HG03108 (cell line): ENCODE measurements around the gene HAS3.

Experiments used
- ATAC-seq: cut with Tn5 transposase; IDR thresholded peaks from one replicate; pipeline ENCODE4 v1.9.1; 2021; ENCODE audit warnings: moderate library complexity; ENCODE audit not compliant: unreplicated experiment

Gene HAS3

DNA sequence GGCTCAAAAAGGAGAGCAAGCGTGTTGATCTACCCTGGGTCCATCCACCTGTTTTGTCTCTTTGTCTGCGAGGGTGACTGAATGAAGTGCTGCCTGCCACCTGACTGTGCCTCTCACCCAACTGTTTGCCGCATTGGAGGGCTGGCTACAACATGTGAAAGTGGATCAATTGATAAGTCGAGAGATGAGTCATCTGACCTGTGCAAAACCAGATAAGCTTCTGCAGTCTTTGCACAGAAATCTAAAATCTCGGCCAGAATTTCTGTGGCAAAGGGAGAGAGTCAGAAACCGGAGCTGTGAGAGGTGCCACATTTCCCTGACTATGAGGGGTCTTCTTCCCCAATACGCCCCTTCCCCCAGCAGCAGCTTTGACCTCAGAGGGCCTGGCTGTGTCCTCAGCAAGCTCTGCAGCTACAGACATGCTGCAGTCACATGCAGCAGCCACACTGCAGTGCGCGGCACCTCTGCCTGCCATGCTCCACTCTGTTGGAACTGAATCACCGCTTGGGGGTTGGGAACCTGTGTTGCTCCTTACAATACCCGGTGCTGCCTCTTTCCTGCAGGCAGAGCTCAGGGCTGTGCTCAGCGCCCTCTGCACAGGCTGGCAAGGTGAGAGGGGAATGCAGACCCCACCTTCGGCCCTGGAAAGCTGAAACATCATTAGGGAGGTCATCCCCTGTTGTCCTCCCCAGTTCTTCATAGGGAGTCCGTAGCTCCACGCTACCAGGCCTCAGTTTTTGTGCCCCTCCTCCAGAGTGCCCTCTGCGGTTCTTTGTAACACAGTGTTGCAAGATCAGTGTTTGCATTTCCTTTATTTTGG is 16.2 kb upstream of the HAS3 start:
- ATAC-seq, result no peak

DNA sequence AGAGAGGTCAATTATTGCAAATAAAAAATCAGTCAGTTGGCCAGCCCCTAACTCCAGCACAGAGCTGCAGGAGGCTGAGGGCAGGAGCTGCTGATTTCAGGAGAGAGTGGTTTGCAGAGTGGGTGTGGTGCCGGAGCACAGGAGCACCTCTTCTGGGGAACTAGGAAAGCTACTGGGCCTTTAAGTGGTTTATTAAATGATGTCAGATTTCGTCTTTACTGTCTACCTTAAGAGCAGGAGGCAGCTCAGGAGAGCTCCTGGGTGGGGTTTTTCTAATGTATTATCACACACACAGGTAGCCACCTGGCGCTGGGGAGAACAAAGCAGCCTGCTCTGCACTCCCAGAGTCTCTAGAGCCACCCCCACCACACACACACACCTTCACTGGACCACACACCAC is 11.5 kb upstream of the HAS3 start:
- no peak for ATAC-seq

DNA sequence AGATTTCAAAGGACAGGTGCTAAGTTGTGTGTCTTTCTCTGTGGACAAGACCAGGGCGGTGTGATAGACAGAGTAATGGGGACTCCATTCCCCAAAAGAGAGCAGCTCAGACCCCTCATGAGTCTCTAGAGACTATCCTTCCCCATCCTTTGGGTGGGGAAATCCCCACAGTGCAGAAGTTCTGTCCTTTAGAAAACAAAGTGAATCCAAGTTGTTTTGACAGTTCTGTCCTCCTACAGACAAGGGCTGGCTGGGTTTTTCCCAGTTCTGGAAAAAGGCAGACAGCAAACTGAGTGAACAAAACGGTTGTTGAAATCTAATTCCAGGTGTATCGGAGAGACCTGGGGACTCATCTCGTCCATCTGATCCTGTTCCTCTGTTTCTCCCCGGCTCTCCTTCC is 11.0 kb upstream of the HAS3 start:
- no peak for ATAC-seq

DNA sequence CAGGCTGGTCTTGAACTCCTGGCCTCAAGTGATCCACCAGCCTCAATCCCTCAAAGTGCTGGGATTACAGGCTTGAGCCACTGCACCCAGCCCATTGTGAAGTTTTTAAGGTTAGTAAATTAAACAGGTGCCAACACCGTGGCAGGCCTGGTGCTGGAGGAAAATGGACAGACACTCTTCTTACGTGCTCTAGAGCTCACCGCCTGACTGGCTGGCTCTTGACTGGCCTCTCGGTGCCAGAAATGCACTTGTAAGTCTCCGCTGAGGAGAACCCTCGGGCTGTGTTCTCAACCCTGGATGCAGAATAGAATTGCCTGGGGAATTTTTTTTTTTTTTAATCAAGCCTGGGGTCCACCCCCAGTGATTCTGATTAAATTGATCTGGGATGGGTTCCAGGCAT is 10.3 kb upstream of the HAS3 start:
- no peak for ATAC-seq

DNA sequence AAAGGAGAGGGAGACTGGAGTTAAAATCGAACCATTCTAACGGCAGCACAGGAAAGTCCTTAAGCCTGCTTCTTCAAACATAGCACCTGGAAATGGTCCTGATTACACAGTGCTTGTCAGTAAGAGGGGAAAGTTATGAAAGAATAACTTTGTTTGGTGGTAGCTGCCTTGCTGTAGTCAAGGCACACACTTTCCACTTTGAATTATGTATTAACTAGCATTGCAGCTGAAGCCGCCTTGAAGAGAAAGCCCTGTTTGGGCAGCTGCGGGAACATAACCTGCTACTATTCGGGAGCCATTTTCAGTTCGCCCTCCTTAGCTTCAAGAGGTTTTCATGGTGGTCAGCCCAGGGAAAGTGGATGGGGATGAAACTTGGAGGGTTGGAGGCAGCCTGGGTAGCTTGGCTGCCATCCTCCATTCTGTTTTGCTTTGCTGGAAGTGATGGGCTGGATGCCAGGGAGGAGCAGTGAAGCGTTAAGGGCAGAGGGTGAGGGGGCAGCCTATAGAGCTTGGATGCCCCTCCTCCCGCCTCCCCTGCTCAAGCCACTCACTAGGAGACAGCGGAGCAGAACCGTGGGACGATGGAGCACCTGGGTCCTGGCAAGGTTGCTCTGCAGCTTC is 5.3 kb upstream of the HAS3 start:
- ATAC-seq, result no peak

DNA sequence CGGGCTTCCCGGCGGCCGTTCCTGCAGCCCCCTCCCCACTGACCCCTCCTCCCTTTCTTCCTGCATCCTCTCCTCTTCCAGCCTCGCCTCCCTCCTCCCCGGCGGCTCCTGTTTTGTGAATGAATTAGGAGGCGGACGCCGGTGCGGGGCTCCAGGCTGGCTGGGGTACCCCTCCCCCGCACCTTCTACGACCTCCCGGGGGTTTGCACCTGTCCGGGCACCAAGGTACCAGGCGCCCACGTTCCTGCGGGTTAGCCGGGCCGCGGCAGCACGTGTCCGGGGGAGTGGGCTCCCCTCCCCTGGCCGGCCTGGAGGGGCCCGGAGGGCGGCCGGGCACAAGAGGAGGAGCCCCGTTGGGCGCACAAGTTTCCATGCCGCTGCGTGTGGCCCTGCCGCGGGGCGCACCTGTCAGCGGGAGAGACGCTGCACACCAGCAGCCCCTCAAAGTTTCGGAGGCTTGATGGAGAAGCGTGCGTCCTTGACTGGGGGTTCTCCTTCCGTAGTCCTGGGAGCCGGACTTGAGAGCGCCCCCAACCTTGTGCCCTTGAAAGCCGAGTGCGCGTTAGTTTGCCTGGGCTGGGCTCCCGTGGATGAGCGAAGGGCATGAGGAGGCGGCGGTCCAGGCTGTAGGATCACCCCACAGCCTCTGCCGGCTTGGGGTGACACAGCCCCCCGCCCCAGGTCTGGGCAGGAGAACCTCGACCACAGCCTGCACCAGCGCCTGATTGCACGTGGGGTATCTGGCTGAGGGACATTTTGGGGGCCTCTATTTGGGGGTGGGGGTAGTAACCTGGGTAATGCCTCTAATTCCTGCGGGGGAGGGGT is 1.2 kb downstream of the HAS3 start:
- ATAC-seq, result no peak

DNA sequence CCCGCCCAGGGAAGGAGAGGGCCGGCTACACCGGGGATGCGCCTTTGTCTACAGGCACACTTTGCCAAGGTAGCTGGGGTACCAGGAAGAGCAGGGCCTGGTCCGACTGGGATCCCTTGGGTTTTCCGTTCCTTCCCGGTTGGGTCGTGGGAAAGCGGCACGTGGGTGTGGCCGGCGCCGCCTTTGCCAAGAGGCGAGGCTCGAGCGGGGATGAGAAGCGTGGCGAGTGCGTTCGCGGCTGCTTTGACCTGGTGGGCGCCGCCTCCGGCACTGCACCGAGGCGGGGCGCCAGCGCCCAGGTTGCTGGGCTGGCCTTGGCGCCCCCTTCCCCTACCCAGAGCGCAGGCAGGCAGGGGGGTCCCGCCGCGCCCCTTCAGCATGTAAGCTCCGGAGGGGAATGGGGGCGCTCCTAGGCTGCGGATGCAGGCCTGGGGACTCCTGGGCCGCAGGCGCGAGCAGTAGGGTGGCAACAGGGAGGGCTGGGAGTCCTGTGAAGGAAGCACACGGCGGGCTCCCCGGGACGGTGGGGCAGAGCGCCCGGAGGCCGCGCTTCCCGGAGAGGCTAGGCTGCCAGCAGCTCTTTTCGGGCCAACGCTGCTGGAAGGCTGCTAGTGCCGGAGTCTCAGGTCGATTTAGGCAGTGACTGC is 2.0 kb downstream of the HAS3 start:
- no peak for ATAC-seq

DNA sequence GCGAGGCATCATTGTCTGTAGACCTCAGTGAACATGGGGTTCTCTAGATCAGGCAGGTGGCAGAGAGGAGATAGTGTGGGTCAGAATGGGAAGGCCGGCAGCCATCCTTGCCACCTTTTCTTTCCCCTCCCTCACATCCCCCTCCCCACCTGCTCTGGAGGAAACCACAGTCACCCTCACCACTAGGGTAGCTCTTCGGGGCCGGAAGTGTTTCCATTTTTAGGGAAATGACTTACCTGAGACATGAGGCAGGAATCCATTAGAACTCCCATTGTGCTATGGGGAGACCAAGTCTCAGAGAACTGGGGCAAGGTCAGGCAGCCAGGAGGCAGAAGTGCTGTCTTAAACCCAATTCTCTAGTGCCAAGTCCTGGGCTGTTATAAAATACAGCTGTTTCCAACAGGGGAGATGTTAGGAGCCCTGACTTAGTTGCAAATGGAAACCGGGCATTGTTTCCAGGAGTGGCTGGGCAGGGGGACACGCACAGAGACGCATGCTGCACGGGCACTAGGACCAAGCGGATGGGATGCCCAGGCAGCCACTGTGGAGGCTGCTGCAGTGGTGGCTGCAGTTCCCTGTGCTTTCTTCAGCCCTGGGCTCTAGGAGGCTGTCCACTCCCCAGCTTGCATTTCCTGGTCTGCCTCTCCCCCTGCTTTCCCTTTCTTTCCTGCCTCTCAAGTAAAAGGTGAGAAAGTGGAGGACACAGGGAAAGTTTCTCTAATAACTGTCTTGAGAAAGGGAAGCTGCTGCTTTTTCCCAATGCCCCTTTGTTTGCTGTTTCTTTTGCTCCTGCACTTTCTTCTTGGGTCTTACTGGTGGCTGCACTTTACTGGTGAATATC is 2.8 kb downstream of the HAS3 start:
- ATAC-seq, result no peak

DNA sequence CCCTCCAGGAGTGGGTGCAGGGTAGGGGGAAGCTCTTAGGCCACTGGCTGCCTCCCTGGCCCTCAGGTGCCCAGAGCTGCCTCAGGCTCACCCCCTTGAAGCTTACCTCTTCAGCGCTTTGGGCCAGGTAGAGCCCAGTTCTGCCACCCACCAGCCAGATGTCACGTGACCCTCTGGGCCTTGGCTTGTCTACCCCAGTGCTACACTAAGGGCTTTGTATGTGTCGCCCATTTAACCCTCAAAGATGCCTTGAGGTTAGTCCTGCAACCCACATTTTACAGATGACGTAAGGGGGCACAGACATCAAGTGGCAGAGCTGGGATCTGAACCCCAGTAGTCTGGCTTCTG is 3.4 kb downstream of the HAS3 start:
- no peak for ATAC-seq

DNA sequence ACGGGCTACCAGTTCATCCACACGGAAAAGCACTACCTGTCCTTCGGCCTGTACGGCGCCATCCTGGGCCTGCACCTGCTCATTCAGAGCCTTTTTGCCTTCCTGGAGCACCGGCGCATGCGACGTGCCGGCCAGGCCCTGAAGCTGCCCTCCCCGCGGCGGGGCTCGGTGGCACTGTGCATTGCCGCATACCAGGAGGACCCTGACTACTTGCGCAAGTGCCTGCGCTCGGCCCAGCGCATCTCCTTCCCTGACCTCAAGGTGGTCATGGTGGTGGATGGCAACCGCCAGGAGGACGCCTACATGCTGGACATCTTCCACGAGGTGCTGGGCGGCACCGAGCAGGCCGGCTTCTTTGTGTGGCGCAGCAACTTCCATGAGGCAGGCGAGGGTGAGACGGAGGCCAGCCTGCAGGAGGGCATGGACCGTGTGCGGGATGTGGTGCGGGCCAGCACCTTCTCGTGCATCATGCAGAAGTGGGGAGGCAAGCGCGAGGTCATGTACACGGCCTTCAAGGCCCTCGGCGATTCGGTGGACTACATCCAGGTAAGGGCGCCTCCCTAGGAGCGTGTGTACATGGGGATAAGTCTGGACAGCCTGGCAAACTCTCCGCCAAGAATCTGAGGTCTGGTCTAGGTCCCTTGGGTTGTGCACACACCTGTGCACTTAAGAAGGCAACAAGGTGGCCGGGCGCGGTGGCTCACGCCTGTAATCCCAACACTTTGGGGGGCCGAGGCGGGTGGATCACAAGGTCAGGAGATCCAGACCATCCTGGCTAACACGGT is 4.2 kb downstream of the HAS3 start:
- no peak for ATAC-seq

DNA sequence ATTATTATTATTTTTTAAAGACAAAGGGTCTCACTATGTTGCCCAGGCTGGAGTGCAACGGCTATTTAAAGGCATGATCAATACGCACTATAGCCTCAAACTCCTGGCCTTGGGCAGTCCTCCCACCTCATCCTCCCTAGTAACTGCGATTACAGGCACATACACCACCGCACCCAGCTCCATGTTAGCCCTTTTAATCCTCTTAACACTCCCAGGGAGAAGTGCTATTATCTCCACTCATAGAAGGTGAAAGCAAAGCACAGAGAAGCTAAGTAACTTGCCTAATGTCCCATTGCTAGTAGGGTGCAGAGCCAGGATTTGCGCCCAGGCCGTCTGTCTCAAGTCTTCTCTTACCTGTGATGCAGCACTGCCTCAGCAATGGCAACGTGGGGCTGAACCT is 5.0 kb downstream of the HAS3 start:
- ATAC-seq, result no peak

DNA sequence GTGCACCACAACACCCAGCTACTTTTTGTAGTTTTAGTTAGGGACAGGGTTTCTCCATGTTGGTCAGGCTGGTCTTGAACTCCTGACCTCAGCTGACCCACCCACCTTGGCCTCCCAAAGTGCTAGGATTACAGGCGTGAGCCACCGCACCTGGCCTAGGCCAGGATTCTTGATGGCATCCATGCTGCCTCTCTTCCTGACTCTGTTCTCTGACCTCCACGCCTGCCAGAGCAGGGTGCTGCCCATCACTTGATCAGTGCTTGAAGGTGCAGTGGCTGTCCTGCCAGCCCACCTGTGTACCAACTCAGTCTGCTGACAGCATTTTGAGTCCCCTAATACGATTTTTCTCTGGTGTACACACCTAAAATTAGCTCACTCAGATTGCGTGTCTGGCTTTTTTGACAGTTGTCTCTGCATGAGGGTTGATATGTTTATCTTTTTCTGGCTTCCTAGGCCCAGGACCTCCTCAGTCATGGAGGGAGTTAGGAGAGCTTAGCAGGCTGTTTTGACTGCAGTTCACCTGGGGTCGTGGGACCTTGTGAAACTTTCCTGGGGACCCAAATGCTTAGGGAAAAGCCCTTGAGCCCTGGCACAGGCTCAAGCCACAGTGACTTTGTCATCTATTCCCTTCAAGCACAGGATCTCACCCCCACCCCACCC is 5.9 kb downstream of the HAS3 start:
- ATAC-seq, result no peak

DNA sequence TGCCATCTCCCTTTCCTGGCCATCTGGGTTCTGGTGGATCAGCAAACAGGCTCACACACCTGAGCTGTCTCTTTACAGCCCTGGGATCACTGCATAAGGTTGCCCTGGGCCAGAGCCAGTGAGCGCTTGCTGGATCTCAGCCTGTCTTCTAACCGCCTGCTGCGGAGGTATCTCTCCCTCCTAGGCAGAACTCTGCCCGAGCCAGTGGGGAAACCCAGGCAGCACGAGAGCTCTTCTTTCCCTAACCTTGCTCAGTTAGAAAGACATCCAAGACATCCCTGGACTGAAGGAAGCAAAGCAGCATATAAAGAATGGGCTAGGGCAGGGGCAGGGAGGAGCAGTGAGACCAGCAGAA is 6.4 kb downstream of the HAS3 start:
- no peak for ATAC-seq

DNA sequence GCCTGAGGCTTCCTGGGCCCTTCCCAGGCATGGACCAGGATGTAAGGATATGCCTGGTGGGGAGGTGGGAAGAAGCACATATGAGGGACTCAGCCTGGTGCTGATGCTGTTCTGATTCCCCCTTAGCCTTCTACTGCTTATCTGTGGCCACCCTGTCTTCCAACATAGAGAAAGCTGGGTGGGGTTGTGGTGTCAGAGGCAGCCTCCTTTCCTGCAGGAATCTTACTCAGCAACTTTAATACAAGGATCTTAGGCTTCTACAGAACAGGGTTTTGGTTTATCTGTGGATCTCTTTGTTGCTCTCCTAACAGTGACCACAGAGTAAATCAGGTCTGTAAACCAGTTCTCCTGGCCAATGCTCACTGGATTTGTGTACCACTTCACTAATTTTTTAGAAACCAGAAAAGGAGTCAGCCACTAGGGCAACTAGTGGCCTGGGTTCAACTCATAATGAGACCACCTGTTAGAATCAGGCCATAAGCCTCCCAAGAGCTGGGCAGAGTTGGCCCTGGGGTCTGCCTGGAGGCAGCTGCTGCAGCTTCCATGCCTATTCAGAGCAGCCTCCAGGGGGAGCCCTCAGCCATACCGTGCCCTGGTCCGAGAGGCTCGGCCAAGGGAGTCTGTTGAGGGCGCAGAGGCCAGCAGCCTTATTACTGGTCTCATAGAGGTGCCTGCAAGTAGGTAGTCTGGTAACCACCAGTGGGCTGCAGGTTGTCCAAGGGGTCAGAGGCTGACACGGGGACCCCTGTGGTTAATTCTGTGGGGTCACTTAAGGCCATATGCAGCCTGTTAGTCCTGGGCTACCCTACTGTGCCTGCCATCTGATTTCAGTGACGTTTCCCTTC is 7.1 kb downstream of the HAS3 start:
- no peak for ATAC-seq

DNA sequence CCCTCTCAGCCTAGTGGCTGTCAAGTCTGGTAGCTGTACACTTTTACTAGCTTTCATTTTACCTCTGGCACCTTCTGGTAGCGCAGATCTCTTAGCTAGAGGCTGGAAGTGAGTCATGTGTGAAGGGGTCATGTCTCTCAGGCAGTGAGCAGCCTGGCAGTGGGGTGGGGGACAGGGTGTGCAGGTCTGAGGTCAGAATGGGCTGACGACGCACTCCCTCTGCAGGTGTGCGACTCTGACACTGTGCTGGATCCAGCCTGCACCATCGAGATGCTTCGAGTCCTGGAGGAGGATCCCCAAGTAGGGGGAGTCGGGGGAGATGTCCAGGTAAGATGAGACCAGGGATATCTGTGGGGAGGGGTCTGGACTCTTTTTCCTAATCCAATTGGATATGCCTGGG is 7.8 kb downstream of the HAS3 start:
- ATAC-seq, result no peak

DNA sequence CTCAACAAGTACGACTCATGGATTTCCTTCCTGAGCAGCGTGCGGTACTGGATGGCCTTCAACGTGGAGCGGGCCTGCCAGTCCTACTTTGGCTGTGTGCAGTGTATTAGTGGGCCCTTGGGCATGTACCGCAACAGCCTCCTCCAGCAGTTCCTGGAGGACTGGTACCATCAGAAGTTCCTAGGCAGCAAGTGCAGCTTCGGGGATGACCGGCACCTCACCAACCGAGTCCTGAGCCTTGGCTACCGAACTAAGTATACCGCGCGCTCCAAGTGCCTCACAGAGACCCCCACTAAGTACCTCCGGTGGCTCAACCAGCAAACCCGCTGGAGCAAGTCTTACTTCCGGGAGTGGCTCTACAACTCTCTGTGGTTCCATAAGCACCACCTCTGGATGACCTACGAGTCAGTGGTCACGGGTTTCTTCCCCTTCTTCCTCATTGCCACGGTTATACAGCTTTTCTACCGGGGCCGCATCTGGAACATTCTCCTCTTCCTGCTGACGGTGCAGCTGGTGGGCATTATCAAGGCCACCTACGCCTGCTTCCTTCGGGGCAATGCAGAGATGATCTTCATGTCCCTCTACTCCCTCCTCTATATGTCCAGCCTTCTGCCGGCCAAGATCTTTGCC is 9.0 kb downstream of the HAS3 start:
- ATAC-seq, result no peak

DNA sequence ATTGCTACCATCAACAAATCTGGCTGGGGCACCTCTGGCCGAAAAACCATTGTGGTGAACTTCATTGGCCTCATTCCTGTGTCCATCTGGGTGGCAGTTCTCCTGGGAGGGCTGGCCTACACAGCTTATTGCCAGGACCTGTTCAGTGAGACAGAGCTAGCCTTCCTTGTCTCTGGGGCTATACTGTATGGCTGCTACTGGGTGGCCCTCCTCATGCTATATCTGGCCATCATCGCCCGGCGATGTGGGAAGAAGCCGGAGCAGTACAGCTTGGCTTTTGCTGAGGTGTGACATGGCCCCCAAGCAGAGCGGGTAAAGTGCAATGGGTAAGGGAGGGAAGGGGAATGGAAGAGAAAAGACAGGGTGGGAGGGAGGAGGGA is 9.5 kb downstream of the HAS3 start:
- ATAC-seq, result no peak

DNA sequence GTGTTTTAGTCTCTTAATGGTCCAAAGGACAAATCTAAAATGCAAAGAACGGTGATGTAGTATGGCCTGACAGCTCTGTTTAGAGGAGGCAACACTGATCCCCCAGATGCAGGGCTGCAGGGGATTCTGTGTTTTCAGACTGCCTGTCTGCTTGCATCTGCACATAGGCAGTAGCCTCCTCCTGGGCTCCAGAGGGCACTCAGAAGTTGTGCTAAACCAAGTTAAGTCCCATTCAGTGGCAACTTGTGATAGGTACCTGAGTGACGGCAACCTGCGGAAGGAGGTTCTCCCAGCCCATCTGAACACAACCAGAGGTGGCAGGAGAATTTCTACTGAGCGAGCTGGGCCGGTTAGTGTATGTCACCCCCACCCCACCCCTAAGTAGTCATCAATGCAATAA is 9.9 kb downstream of the HAS3 start:
- ATAC-seq, result no peak
